SK-N-SH treated with all-trans-retinoic acid at 6 μM for 48 hours (cell line): ENCODE measurements around the gene TMEM185B.
A peak's percentile ranks its signal among the peaks of the same experiment; 100 is the strongest.

Source experiments
- ATAC-seq: fragments of 200-7000 bp; cut with Tn5 transposase; 3 replicates; pipeline ENCODE4 v1.9.1; 2020; ENCODE audit warnings: mild to moderate bottlenecking, moderate library complexity
- ARNTL ChIP-seq: fragments of 450-650 bp; formaldehyde crosslinking; IDR thresholded peaks from 2 replicates; pipeline ENCODE4 v1.5.0; 2020; ENCODE audit warnings: low read depth, mild to moderate bottlenecking, moderate library complexity, borderline replicate concordance
- BACH2 ChIP-seq: fragments of 250-450 bp; sonication (Bioruptor Pico); IDR thresholded peaks from 2 replicates; pipeline ENCODE4 v1.9.0; 2021; ENCODE audit warnings: mild to moderate bottlenecking, borderline replicate concordance
- CSDC2 ChIP-seq: fragments of 250-450 bp; sonication (Bioruptor Pico); IDR thresholded peaks from 2 replicates; pipeline ENCODE4 v1.5.0; 2020; ENCODE audit warnings: mild to moderate bottlenecking, moderate library complexity
- ESRRG ChIP-seq: fragments of 250-450 bp; sonication (Bioruptor Pico); IDR thresholded peaks from 2 replicates; pipeline ENCODE4 v1.6.1; 2021; ENCODE audit warnings: mild to moderate bottlenecking
- GLIS3 ChIP-seq: fragments of 250-450 bp; sonication (Bioruptor Pico); IDR thresholded peaks from 2 replicates; pipeline ENCODE4 v1.5.0; 2020; ENCODE audit warnings: mild to moderate bottlenecking, moderate library complexity
- ISL1 ChIP-seq: fragments of 250-450 bp; sonication (Bioruptor Pico); IDR thresholded peaks from 2 replicates; pipeline ENCODE4 v2.1.2; 2022; ENCODE audit warnings: mild to moderate bottlenecking, moderate library complexity
- OSR1 ChIP-seq: fragments of 250-450 bp; sonication (Bioruptor Pico); IDR thresholded peaks from 2 replicates; pipeline ENCODE4 v1.8.0; 2022; ENCODE audit warnings: moderate library complexity, mild to moderate bottlenecking, inconsistent platforms
- PPARA ChIP-seq: fragments of 250-450 bp; sonication (Bioruptor Pico); IDR thresholded peaks from 2 replicates; pipeline ENCODE4 v1.5.0; 2020; ENCODE audit warnings: mild to moderate bottlenecking, borderline replicate concordance
- RARB ChIP-seq: fragments of 250-450 bp; sonication (Bioruptor Pico); IDR thresholded peaks from 2 replicates; pipeline ENCODE4 v1.8.0; 2021; ENCODE audit warnings: mild to moderate bottlenecking, moderate library complexity
- SNAI2 ChIP-seq: fragments of 250-450 bp; sonication (Bioruptor Pico); IDR thresholded peaks from 2 replicates; pipeline ENCODE4 v1.5.0; 2020; ENCODE audit warnings: mild to moderate bottlenecking, moderate library complexity
- TCF4 ChIP-seq: fragments of 250-450 bp; sonication (Bioruptor Pico); IDR thresholded peaks from 2 replicates; pipeline ENCODE4 v1.8.0; 2021; ENCODE audit warnings: mild to moderate bottlenecking, moderate library complexity, borderline replicate concordance
- ZC3H10 ChIP-seq: fragments of 250-450 bp; sonication (Bioruptor Pico); IDR thresholded peaks from 2 replicates; pipeline ENCODE4 v1.5.1; 2021; ENCODE audit warnings: mild to moderate bottlenecking, moderate library complexity
- ZFP3 ChIP-seq: fragments of 250-450 bp; sonication (Bioruptor Pico); IDR thresholded peaks from 2 replicates; pipeline ENCODE4 v1.5.0; 2020; ENCODE audit warnings: mild to moderate bottlenecking, moderate library complexity
- ZFP30 ChIP-seq: fragments of 450-650 bp; formaldehyde crosslinking; IDR thresholded peaks from 2 replicates; pipeline ENCODE4 v1.5.0; 2022; ENCODE audit warnings: mild to moderate bottlenecking, moderate library complexity
- ZNF565 ChIP-seq: fragments of 450-650 bp; formaldehyde crosslinking; conservative IDR thresholded peaks from 2 replicates; pipeline ENCODE4 v1.5.0; 2020; ENCODE audit warnings: low read depth, mild to moderate bottlenecking, moderate library complexity
- ZNF70 ChIP-seq: fragments of 450-650 bp; formaldehyde crosslinking; IDR thresholded peaks from 2 replicates; pipeline ENCODE4 v1.5.0; 2020; ENCODE audit warnings: mild to moderate bottlenecking, moderate library complexity
- ZNF8 ChIP-seq: fragments of 450-650 bp; formaldehyde crosslinking; IDR thresholded peaks from 2 replicates; pipeline ENCODE4 v1.5.0; 2020; ENCODE audit warnings: mild to moderate bottlenecking, moderate library complexity
- TF ChIP-seq, protein P1 (sequence below): fragments of 250-450 bp; sonication (Bioruptor Pico); IDR thresholded peaks from 2 replicates; pipeline ENCODE4 v1.5.1; 2021; ENCODE audit warnings: mild to moderate bottlenecking, moderate library complexity
- TF ChIP-seq, protein P2 (sequence below): fragments of 250-450 bp; sonication (Bioruptor Pico); IDR thresholded peaks from 2 replicates; pipeline ENCODE4 v1.8.0; 2020; ENCODE audit warnings: mild to moderate bottlenecking, moderate library complexity, borderline replicate concordance
- TF ChIP-seq, protein P3 (sequence below): fragments of 250-450 bp; sonication (Bioruptor Pico); IDR thresholded peaks from 2 replicates; pipeline ENCODE4 v1.8.0; 2021; ENCODE audit warnings: low read depth, mild to moderate bottlenecking, moderate library complexity, borderline replicate concordance
- TF ChIP-seq, protein P4 (sequence below): fragments of 250-450 bp; sonication (Bioruptor Pico); IDR thresholded peaks from 2 replicates; pipeline ENCODE4 v1.5.1; 2020; ENCODE audit warnings: low read depth, mild to moderate bottlenecking, moderate library complexity
- TF ChIP-seq, protein P5 (sequence below): fragments of 250-450 bp; sonication (Bioruptor Pico); IDR thresholded peaks from 2 replicates; pipeline ENCODE4 v1.5.0; 2020; ENCODE audit warnings: mild to moderate bottlenecking, moderate library complexity

Gene TMEM185B

DNA sequence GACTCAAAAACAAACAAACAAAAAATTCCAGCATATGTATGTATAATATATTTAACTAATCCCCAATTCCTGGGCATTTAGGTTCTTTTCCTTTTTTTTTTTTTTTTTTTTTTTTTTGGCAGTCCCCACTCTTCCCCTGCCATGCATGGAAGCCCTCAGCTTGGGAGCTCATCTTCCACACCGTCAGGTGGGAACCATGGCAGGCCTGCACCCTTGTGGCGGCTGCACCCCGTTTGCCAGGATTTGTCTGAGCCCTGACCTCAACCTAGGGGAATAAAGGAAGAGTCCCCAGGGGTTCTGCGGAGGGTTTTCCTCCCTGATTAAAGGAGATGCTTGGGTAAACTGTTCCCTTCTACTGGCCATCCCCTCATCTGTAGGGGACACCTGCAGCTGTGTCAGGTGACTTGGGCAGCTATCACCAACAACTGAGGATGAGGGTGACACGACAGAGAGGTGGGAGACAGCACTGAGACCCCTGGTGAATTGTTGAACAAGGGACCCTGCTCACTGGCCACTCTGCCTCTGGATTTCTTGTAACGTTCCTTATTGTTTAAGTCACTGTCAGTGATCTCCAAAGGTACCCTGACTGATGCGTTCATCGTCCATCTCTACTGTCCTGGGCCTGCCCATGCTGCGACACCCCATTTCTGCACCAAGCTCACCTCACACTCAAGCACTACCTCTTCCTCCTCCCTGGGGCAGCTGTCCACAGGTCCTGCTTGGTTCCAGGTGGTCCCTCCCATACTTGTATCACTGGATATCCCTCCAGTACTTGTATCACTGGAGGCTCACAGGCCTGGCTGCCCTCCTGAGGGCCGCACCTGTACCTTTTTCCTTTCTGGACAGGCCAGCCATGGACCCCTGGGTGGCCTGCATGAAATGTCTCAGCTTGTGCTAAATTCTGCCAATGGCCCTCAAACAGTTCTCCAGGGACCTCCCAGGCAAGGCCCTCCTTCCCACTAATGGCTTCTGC is 14.5 kb downstream of the TMEM185B start:
- TF ChIP-seq RARB (CRISPR knock-in tag) (no peak), SNAI2 (CRISPR knock-in tag) (no peak), TCF4 (no peak), ZNF70 (no peak), ZFP30 (CRISPR knock-in tag) (no peak), OSR1 (CRISPR knock-in tag) (no peak), ZNF8 (CRISPR knock-in tag) (no peak), ZFP3 (CRISPR knock-in tag) (no peak), ISL1 (CRISPR knock-in tag) (no peak), GLIS3 (CRISPR knock-in tag) (no peak), ARNTL (CRISPR knock-in tag) (no peak), ZNF565 (CRISPR knock-in tag) (no peak), ZC3H10 (CRISPR knock-in tag) (no peak), PPARA (CRISPR knock-in tag) (no peak)
- TF ChIP-seq, protein P1, sequence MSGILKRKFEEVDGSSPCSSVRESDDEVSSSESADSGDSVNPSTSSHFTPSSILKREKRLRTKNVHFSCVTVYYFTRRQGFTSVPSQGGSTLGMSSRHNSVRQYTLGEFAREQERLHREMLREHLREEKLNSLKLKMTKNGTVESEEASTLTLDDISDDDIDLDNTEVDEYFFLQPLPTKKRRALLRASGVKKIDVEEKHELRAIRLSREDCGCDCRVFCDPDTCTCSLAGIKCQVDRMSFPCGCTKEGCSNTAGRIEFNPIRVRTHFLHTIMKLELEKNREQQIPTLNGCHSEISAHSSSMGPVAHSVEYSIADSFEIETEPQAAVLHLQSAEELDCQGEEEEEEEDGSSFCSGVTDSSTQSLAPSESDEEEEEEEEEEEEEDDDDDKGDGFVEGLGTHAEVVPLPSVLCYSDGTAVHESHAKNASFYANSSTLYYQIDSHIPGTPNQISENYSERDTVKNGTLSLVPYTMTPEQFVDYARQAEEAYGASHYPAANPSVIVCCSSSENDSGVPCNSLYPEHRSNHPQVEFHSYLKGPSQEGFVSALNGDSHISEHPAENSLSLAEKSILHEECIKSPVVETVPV (CRISPR knock-in tag): no peak
- TF ChIP-seq, protein P2, sequence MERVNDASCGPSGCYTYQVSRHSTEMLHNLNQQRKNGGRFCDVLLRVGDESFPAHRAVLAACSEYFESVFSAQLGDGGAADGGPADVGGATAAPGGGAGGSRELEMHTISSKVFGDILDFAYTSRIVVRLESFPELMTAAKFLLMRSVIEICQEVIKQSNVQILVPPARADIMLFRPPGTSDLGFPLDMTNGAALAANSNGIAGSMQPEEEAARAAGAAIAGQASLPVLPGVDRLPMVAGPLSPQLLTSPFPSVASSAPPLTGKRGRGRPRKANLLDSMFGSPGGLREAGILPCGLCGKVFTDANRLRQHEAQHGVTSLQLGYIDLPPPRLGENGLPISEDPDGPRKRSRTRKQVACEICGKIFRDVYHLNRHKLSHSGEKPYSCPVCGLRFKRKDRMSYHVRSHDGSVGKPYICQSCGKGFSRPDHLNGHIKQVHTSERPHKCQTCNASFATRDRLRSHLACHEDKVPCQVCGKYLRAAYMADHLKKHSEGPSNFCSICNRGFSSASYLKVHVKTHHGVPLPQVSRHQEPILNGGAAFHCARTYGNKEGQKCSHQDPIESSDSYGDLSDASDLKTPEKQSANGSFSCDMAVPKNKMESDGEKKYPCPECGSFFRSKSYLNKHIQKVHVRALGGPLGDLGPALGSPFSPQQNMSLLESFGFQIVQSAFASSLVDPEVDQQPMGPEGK: no peak
- TF ChIP-seq, protein P3, sequence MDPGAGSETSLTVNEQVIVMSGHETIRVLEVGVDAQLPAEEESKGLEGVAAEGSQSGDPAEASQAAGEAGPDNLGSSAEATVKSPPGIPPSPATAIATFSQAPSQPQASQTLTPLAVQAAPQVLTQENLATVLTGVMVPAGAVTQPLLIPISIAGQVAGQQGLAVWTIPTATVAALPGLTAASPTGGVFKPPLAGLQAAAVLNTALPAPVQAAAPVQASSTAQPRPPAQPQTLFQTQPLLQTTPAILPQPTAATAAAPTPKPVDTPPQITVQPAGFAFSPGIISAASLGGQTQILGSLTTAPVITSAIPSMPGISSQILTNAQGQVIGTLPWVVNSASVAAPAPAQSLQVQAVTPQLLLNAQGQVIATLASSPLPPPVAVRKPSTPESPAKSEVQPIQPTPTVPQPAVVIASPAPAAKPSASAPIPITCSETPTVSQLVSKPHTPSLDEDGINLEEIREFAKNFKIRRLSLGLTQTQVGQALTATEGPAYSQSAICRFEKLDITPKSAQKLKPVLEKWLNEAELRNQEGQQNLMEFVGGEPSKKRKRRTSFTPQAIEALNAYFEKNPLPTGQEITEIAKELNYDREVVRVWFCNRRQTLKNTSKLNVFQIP (CRISPR knock-in tag): no peak
- TF ChIP-seq, protein P4, sequence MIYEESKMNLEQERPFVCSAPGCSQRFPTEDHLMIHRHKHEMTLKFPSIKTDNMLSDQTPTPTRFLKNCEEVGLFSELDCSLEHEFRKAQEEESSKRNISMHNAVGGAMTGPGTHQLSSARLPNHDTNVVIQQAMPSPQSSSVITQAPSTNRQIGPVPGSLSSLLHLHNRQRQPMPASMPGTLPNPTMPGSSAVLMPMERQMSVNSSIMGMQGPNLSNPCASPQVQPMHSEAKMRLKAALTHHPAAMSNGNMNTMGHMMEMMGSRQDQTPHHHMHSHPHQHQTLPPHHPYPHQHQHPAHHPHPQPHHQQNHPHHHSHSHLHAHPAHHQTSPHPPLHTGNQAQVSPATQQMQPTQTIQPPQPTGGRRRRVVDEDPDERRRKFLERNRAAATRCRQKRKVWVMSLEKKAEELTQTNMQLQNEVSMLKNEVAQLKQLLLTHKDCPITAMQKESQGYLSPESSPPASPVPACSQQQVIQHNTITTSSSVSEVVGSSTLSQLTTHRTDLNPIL (CRISPR knock-in tag): no peak
- TF ChIP-seq, protein P5, sequence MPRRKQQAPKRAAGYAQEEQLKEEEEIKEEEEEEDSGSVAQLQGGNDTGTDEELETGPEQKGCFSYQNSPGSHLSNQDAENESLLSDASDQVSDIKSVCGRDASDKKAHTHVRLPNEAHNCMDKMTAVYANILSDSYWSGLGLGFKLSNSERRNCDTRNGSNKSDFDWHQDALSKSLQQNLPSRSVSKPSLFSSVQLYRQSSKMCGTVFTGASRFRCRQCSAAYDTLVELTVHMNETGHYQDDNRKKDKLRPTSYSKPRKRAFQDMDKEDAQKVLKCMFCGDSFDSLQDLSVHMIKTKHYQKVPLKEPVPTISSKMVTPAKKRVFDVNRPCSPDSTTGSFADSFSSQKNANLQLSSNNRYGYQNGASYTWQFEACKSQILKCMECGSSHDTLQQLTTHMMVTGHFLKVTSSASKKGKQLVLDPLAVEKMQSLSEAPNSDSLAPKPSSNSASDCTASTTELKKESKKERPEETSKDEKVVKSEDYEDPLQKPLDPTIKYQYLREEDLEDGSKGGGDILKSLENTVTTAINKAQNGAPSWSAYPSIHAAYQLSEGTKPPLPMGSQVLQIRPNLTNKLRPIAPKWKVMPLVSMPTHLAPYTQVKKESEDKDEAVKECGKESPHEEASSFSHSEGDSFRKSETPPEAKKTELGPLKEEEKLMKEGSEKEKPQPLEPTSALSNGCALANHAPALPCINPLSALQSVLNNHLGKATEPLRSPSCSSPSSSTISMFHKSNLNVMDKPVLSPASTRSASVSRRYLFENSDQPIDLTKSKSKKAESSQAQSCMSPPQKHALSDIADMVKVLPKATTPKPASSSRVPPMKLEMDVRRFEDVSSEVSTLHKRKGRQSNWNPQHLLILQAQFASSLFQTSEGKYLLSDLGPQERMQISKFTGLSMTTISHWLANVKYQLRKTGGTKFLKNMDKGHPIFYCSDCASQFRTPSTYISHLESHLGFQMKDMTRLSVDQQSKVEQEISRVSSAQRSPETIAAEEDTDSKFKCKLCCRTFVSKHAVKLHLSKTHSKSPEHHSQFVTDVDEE (CRISPR knock-in tag): no peak
- ATAC-seq: no peak

DNA sequence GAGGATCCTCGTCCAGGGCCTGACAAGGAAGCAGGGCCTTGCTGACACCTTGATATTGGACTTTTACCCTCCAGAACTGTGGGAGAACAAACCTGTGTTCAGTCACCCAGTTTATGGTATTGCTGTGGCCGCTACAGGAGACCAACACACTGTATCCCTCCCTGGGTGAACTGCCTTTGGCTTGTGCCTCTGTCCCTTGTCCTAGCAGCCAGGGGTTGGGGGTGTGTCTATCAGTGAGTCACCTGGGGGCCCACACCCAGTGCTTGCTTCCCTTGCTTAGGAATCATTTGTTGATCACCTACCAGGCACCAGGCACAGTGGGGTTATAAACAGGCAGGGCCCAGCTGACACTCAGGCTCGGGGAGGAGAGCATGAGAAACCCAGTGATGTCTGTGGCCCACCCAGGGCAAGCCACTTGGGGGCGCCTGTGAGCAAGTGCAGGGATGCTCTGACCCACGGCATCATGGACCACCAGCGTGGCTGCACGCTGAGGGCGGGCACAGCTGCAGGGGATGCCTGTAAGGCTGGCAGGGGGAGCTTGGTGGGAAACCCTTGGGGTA is 17.1 kb downstream of the TMEM185B start:
- TF ChIP-seq SNAI2 (CRISPR knock-in tag) (no peak), RARB (CRISPR knock-in tag) (no peak), CSDC2 (CRISPR knock-in tag) (no peak), ESRRG (no peak), BACH2 (CRISPR knock-in tag) (no peak), TCF4 (no peak), ARNTL (CRISPR knock-in tag) (no peak)
- TF ChIP-seq, protein P5 (CRISPR knock-in tag): no peak
- TF ChIP-seq, protein P4 (CRISPR knock-in tag): no peak
- TF ChIP-seq, protein P2: no peak
- peak; percentile 57; the same call in 2 of the 3 replicates for ATAC-seq
